Neutrophil (primary cell): ENCODE measurements around the gene MEIKIN.

Experiments
- H3K27ac ChIP-seq: fragments of 200-600 bp; sonication (generic); 2 replicates; pipeline ENCODE4 v1.5.1; 2016; ENCODE audit warnings: mild to moderate bottlenecking, moderate library complexity
- H3K27me3 ChIP-seq: fragments of 200-600 bp; sonication (generic); 2 replicates; pipeline ENCODE4 v1.6.0; 2016; ENCODE audit warnings: mild to moderate bottlenecking
- H3K36me3 ChIP-seq: fragments of 200-600 bp; sonication (generic); 2 replicates; pipeline ENCODE4 v1.5.1; 2017
- H3K4me1 ChIP-seq, 2 experiments: fragments of 200-600 bp in 1 of 2; sonication (generic) in 1 of 2; 1 replicate in 1 of 2; 2 replicates in 1 of 2; pipeline versions ENCODE4 v1.5.1 to v1.6.1; 2013 to 2016; ENCODE audit warnings: low read depth in 1 of 2, low read length in 1 of 2, mild to moderate bottlenecking in 1 of 2, moderate library complexity in 1 of 2; ENCODE audit not compliant: control insufficient read depth in 1 of 2, insufficient read depth in 1 of 2
- H3K4me3 ChIP-seq, 2 experiments: fragments of 200-600 bp in 1 of 2; sonication (generic) in 1 of 2; 1 replicate in 1 of 2; 2 replicates in 1 of 2; pipeline ENCODE4 v1.5.1; 2013 to 2016; ENCODE audit warnings: low read depth in 1 of 2, low read length in 1 of 2, mild to moderate bottlenecking in 1 of 2, moderate library complexity in 1 of 2
- H3K9me3 ChIP-seq: fragments of 200-600 bp; sonication (generic); 2 replicates; pipeline ENCODE4 v1.5.1; 2016
- TF ChIP-seq, protein P1 (sequence below): fragments of 200-600 bp; sonication (generic); IDR thresholded peaks from 2 replicates; pipeline ENCODE4 v1.5.1; 2016; ENCODE audit warnings: antibody characterized with exemption

MEIKIN gene

GRCh38 chr5:131932235-131932634 is 13.2 kb downstream of the MEIKIN start:
- Histone ChIP-seq H3K4me3 (no peak overlapping the region), H3K4me1 (no peaks in the 10 kb centered on the region), H3K9me3 (no peaks in the 10 kb centered on the region), H3K27me3 (no peaks in the 10 kb centered on the region), H3K36me3 (no peaks in the 10 kb centered on the region), H3K27ac (no peak overlapping the region)
- TF ChIP-seq, protein P1, sequence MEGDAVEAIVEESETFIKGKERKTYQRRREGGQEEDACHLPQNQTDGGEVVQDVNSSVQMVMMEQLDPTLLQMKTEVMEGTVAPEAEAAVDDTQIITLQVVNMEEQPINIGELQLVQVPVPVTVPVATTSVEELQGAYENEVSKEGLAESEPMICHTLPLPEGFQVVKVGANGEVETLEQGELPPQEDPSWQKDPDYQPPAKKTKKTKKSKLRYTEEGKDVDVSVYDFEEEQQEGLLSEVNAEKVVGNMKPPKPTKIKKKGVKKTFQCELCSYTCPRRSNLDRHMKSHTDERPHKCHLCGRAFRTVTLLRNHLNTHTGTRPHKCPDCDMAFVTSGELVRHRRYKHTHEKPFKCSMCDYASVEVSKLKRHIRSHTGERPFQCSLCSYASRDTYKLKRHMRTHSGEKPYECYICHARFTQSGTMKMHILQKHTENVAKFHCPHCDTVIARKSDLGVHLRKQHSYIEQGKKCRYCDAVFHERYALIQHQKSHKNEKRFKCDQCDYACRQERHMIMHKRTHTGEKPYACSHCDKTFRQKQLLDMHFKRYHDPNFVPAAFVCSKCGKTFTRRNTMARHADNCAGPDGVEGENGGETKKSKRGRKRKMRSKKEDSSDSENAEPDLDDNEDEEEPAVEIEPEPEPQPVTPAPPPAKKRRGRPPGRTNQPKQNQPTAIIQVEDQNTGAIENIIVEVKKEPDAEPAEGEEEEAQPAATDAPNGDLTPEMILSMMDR = no peak

DNA sequence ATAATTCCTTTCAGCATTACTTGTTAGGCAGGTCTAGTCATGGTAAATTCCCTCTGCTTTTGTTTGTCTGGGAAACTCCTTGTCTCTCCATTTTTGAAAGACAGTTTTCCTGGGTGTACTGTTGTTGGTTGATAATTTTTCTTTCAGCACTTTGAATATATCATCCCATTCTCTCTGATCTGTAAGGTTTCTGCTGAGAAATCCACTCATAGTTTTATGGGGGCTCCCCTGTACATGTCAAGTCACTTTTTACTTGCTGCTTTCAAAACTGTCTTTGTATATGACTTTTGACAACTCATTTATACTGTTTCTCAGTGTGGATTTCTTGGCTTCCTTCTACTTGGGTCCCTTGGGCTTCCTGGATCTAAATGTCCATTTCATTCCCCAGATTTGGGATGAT is 16.5 kb downstream of the MEIKIN start:
- Histone ChIP-seq H3K27ac (no peak overlapping the region), H3K27me3 (no peaks in the 10 kb centered on the region), H3K36me3 (no peaks in the 10 kb centered on the region), H3K4me1 (no peaks in the 10 kb centered on the region), H3K4me3 (no peak overlapping the region), H3K9me3 (no peaks in the 10 kb centered on the region)
- TF ChIP-seq, protein P1 = no peak

DNA sequence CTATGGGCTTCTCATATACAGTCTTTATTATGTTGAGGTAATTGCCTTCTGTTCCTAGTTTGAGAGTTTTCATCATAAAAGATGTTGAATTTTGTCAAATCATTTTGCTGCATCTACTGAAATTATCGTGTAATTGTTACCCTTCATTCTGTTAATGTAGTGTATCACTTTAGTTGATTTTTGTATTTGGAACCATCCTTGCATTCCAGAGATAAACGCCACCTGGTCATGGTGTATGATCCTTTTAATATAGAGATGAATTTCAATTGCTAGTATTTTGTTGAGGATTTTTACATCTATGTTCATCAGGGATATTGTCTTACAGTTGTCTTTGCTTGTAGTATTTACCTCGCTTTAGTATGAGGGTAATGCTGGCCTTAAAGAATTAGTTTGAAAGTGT is 19.3 kb downstream of the MEIKIN start:
- Histone ChIP-seq H3K4me3 (no peak overlapping the region), H3K27me3 (no peaks in the 10 kb centered on the region), H3K36me3 (no peaks in the 10 kb centered on the region), H3K9me3 (no peaks in the 10 kb centered on the region), H3K4me1 (no peaks in the 10 kb centered on the region), H3K27ac (no peak overlapping the region)
- TF ChIP-seq, protein P1 = no peak

DNA sequence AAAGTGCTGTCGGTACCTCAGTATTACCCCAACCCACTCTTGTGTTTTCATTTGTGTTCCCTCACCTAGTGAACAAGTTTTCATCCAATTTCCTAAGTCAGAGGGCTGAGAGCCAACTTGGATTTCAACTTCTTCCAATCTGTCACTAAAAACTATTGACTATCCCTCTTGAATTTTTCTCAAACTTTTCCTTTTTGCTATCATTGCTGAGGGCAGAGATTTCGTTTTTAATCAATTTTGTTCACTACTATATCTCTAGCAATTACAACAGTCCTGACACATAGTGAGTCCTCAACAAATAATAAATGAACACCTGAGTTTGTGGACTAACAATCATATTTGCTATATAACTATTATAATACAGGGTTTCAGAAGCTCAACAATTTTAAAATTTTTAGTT is 29.0 kb downstream of the MEIKIN start:
- H3K27me3 ChIP-seq = no peaks in the 10 kb centered on the region
- TF ChIP-seq, protein P1 = no peak
- no peaks in the 10 kb centered on the region for H3K9me3 ChIP-seq
- H3K4me1 ChIP-seq = no peaks in the 10 kb centered on the region
- no peak overlapping the region for H3K27ac ChIP-seq
- no peak overlapping the region for H3K4me3 ChIP-seq
- H3K36me3 ChIP-seq = no peaks in the 10 kb centered on the region

DNA sequence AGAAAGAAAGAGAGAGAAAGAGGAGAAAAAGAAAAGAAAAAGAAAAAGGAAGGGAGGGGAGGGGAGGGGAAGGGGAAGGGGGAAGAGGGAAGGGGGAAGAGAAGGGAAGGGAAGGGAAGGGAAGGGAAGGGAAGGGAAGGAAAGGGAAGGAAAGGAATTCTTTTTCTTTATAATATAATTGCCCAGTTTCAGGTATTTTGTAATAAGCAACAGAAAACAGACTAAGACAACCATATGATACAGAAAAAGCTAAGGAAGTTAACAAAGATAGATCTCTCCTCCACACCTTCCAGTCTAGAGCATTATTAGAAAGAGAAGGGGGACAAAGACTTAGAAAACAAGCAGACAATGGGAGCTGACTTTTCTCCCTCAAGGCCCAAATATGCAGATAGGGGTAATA is 31.0 kb downstream of the MEIKIN start:
- TF ChIP-seq, protein P1 = no peak
- H3K27ac ChIP-seq = no peak overlapping the region
- no peak overlapping the region for H3K4me3 ChIP-seq
- no peaks in the 10 kb centered on the region for H3K4me1 ChIP-seq
- no peaks in the 10 kb centered on the region for H3K9me3 ChIP-seq
- H3K27me3 ChIP-seq = peaks cover 13% of the 10 kb centered on the region
- H3K36me3 ChIP-seq = no peaks in the 10 kb centered on the region

DNA sequence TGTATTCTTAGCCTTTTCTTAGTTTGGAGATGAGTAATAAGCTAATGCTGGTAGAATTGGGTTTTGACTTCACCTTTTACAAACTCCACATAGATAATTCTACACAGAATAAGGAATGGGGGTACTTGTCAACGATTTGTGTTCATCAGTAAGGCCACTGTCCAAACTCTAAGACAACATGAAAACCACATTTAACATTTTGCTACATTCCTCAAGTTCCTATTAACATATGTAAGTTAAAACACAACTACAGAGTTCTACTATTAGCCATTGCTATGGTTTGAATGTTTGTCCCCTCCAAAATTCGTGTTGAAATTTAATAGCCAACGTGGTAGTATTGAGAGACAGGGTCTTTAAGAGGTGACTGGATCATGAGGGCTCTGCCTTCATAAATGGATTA is 31.9 kb downstream of the MEIKIN start:
- no peaks in the 10 kb centered on the region for H3K9me3 ChIP-seq
- H3K27ac ChIP-seq = no peak overlapping the region
- TF ChIP-seq, protein P1 = no peak
- H3K36me3 ChIP-seq = no peaks in the 10 kb centered on the region
- H3K27me3 ChIP-seq = peaks cover 13% of the 10 kb centered on the region
- H3K4me1 ChIP-seq = no peaks in the 10 kb centered on the region
- no peak overlapping the region for H3K4me3 ChIP-seq
